ENCODE measurements around the gene MXD4. TPM values are rescaled to one million over a fixed set of nuclear protein-coding genes. Genes with fewer than 3 reads are reported as not detected.

Gene MXD4
- total RNA-seq, 2 experiments from 2014 or later, result 3.6 to 4.9 TPM

Other genes with a start within 250 kb of the MXD4 start
- gene NAT8L, start 202.8 kb downstream of the MXD4 start, total RNA-seq, result under 1 TPM; 0.19 to 0.29 TPM
- 10 to 100 TPM; 20.2 to 20.3 TPM for gene HAUS3, start 20.0 kb downstream of the MXD4 start, total RNA-seq
- 1 to 10 TPM; 2.7 to 4.0 TPM for gene POLN, start 20.0 kb downstream of the MXD4 start, total RNA-seq
- gene ZFYVE28, start 156.5 kb upstream of the MXD4 start, total RNA-seq, result 10 to 100 TPM; 19.7 to 20.0 TPM
- gene CFAP99, start 156.8 kb upstream of the MXD4 start, total RNA-seq, result not detected
- gene RNF4, start 207.0 kb upstream of the MXD4 start, total RNA-seq, result 10 to 100 TPM; 84.6 to 90.3 TPM